NCI-H2227 treated with DMSO at 0.1 percent for 48 hours (cell line): ENCODE data around the gene GABPB1.

Source experiments
- DNase-seq: peaks from one replicate; lab custom pipeline; 2025; lab: John Stamatoyannopoulos, UW

The GABPB1 gene

GRCh38 chr15:50277370-50277769 lies 77.6 kb downstream of the GABPB1 start:
- no peak for DNase-seq

GRCh38 chr15:50275908-50276307 lies 79.1 kb downstream of the GABPB1 start:
- DNase-seq, result no peak

GRCh38 chr15:50275091-50275490 lies 79.9 kb downstream of the GABPB1 start:
- no peak for DNase-seq

DNA sequence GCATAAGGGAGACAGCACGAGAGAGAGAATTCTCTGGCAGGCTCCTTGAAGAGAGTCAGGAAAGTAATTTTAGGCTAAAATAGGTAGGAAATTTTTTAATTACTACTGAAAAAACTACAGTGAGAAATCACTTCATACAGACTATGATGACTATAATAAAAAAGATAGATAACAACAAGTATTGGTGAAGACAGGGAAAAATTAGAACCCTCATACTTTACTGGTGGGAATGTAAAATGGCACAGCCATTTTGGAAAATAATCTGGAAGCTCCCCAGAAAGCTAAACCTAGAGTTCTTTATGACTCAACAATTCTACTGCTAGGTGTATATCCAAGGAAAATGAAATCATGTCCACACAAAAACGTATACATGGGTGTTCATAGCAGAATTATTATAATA lies 87.4 kb downstream of the GABPB1 start:
- DNase-seq, result no peak

DNA sequence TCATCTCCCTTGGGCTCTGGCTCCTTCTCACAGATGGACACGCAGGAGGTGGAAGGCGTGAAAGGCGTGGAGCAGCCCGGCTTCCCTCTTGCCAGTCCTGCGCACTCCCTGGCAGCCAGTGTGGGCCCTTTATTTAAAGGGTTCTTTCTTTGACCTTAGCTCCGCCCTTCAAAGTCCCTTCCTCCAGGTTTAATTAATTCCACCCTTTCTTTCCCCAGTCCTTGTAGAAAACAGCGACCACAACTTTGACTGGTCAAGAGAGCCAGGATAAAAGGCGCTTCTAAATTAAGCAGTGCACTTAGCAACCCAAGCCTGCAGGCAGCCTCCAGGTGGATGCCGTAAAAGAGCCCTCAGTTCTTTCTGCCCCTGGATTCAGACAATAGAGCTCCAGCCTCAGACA lies 89.4 kb downstream of the GABPB1 start, which contains the start of gene HDC:
TSS of gene HDC (minus strand) at position 107 of the 400 bp plus-strand sequence. CDS start at position 4, 103 bp downstream.
- DNase-seq, result no peak

DNA sequence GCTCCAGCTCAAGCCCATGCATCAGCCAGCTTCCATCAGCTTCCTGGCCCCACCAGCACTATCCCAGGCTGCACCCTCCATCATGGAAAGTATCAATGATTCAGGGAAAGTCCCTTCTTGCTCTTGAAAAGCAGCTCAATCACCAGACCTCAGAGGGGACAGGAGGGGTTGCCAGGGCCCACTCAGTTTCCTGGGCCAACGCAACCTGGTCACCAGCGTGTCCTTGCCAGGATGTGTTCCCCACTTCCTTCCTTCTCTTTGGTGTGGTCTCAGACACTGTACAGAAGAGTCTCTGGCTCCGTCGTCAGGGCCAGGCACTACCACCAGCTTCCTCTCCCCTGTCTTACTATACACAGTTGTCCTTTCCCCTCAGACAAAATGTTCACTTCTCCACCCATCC lies 92.5 kb downstream of the GABPB1 start:
- no peak for DNase-seq

DNA sequence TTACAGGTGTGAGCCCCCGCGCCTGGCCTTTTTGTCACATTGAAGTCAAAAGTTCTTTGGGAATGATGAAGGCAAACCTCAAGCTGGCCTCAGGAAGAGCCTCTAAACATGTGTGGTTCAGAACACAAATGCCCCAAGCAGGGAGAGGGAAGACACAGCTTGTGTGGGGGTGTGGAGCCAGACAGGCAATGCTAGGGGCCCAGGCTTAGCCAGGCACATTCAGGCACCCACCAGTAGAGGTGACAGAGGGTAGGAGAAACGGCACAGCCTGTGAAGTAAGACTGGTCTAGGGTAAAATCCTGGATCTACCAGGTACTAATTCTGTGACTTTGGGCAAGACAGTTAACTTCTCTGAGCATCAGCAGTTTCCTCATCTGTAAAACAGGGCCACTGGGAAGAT lies 93.0 kb downstream of the GABPB1 start:
- DNase-seq, result no peak

DNA sequence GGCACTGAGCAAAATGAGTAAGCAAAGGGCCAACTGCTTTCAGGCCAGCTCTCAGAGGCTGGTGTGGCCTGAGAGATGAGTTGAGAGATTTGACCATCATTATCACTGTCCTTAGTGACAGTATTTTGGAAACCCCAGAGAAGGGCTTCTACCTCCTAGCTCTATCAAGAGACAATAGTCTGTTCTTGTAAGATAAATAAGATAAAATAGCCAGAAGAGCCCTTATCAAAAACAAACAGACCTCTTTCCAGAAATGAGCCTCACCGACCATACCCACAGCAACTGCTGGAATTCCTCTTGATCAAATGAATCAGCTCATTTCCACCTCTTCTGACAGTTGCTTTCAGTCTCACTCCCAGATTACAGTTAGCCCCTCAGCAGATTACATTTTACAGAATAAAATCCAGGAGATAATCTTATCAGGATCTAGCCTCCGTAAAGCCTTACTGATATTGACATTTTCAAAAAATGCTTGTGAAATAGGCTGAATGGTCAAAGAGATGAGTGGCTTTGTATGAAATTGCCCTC lies 94.0 kb downstream of the GABPB1 start:
- DNase-seq, result no peak

- no peak for DNase-seq
Measured at GRCh38 chr15:50259276-50259675, 95.7 kb downstream of the GABPB1 start.

DNA sequence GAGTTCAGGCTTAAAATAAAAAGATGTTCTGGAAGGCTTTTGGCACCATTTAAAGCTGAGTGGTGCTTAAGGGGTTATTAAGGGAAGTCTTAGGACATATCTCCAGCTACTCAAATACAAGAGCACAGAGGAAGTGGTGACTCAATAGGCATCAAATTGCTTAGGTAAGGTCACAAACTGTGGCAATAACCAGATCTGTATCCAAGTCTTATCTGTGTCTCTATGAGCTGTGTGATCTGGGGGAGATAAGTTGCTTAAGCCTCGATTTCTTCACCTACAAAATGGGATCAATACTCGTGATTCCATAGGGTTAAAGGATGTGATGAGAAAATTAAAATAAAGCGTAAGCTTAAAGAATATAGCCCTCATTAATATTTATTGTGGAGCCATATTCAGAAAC lies 97.1 kb downstream of the GABPB1 start:
- no peak for DNase-seq

DNA sequence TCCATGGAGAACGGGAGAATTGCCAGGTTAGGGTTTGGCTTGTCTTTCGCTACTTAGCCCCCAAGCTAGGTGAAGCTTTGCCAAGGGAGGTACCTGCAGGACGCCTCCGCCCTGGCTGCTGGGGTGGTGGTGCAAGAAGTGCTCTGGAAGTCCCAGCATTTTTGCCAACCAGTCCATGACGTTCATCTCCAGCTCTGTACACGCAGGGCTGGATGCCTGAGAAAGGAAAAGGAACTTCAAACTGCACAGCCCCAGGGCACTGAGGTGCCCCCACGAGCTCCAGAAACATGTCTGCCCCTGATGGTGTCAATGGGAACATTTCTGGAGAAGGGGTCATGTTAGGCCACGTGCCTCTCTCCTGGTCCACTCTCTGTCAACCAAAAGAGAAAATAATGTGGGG lies 97.7 kb downstream of the GABPB1 start:
- no peak for DNase-seq

DNA sequence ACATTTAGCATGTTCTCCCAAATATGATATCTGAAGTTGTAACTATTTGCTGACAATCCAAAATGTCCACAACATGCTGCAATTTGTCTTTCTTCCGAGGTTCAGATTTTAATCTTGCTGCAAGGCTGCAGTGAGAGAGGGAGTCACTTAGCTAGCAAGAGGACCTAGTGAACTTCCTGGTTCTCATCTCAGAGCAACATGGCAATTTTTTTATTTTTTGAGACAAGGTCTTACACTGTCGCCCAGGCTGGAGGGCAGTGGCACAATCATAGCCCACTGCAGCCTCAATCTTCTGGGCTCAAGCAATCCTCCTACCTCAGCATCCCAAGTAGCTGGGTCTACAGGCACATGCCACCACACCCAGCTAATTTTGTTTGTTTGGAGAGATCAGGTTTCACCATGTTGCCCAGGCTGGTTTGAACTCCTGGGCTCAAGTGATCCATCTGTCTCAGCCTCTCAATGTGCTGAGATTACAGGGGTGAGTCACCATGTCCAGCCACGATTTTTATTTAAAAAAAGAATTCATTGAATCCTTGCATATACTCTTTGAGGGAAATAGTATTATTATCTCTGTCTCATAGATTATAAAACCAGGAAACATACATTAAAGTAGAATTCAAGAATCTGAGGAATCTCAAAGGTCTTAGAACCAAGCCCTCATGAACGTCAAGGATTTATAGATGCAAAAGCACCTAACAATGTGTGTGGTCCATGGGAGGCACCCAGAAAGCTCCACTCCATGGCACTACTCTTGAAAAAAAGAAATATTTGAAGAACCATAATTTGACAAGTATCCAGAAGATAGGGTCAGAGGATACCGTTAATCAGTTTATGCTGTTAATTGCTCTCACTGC lies 98.6 kb downstream of the GABPB1 start:
- no peak for DNase-seq

DNA sequence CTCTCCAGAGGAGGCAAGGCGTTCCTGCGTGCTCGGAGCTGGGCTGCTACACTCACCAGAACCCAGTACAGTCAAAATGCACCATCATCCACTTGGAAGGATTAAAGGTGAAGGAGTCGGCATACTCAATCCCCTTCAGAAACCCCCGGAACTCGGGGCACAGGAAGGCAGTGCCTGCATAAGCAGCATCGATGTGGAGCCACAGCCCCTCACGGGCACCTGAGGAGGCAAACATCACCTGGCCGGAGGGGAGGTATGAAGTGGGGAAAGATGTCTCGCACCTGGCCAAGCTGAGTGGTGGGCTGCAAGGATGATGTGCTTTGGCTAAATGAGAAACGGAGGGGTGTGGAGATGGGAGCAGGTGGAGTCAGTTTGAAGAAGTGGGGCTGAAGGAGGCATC lies 102.4 kb downstream of the GABPB1 start:
- no peak for DNase-seq

GRCh38 chr15:50251638-50252182 lies 103.3 kb downstream of the GABPB1 start:
- no peak for DNase-seq

DNA sequence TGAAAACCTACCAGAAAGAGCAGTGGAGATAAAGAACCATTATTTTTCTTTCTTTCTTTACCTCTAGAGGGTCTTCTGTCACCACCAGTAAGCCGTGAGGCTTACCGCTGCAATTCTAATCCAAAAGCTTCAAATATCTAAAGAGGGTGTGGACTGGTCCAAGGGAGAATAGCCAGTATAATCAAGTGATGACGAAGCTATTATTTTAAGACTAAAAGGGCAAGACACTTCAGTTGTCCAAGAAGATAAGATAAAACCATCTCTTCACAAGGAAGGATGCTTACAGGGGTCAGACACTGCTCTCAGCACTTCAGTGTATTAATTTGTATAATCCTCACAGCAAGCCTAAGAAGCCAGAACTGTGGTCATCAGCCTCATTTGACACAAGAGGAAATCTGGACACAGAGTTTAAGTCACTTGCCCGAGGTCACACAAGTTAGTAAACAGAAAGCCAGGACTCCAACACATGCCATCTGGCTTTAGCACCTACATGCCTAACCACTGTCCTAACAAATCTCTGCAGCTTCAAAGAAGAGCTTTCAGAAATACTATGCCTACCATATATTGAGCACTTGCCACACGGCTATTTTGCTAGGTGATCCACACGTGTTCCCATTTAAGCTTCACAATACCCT lies 104.1 kb downstream of the GABPB1 start:
- DNase-seq, result no peak

GRCh38 chr15:50249704-50250103 lies 105.3 kb downstream of the GABPB1 start:
- no peak for DNase-seq

GRCh38 chr15:50248994-50249582 lies 105.9 kb downstream of the GABPB1 start:
- DNase-seq, result no peak

DNA sequence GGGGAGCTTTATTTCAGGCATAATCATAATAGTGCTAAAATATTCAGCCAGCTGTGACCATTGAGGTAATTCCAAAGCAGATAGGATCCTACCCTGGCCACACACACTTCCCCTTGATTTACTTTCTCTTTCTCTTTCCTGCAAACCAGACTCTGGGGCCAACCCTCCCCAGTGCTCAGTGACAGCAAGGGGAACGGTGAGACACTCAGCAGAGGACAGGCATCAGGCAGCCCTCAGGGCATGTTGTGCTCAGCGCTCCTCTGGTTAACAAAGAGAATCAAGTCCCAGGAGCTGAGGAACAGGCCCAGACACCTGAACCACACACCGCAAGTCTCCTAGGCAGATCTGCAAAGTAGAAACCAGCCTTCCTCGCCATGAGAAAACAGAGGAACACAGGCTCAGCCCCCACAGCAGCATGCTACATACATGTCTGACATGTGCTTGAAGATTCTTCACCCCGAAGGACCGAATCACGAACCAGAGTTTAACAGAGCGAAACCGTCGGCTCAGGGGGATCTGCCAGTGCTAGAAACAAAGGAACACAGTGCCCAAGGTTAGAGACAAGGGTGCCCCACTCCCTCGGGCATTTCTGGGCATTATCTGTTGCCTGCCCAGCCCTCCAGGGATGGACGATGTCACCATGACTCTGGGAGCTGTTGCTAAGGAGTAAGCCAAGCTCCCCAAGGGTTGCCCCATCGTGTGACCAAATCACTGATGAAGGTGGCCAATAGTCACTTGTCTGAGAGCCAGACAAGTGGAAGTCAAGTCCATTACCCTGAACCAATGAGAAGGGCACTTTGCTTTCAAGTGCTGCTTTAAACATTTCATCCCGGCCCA lies 107.0 kb downstream of the GABPB1 start:
- no peak for DNase-seq

DNA sequence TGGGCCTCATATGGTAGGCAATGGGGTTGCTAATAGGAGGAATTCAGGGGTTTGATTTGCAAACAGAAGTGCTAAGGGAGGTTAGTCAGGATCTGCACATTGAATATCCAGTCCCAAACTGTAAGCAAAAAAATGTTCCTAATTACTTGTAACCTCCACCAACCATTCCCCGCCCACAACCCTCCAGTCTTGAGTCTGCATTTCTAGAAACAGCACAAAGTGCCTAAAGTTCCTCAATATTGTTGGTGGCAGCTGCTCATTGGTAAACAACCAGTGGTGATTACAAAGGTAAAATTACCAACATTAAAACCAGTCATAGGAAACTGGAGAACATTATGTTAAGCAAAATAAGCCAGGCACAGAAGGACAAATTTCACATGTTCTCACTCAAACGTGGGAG lies 108.4 kb downstream of the GABPB1 start:
- no peak for DNase-seq

- no peak for DNase-seq
Measured at GRCh38 chr15:50244959-50245624, 109.9 kb downstream of the GABPB1 start.

DNA sequence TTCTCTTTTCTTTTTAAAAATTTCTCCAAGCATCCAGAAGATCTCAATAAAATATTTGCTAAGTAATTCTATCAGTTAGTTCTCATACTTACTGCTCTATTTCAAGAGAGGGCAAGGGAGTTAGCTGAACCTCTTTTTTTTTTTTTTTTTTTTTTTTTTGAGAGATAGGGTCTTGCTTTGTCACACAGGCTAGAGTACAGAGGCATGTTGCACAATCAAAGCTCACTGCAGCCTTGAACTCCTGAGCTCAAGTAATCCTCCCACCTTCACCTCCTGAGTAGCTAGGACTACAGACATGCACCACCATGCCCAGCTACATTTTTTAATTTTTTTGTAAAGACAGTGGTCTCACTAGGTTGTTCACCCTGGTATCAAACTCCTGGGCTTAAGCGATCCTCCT lies 110.8 kb downstream of the GABPB1 start:
- DNase-seq, result no peak
